ENCODE measurements around the gene GGA3.

GRCh38 chr17:75228847-75229246, 32.6 kb downstream of the GGA3 start:
- no peak for TF ChIP-seq CTCF (IDR thresholded peaks at IDR 0.05)
- TF ChIP-seq POLR2A (IDR thresholded peaks at IDR 0.05): no peak
